Tibial nerve (tissue), 4 donors: ENCODE data around the gene S100A5. TPM values are rescaled to one million over a fixed set of nuclear protein-coding genes. Genes with fewer than 3 reads are reported as not detected.

Source experiments
- DNase-seq, 2 donors: peaks; one replicate each; pipeline ENCODE4 v3.0.0-alpha.2; 2019; ENCODE audit warnings: low spot score in 2 of 2
- H3K27ac ChIP-seq, 4 donors: fragments of 200-600 bp; sonication (generic) in 3 of 4; one replicate each; pipeline ENCODE4 v1.5.1; 2017 to 2019; ENCODE audit warnings: mild to moderate bottlenecking in 1 of 4
- H3K27me3 ChIP-seq, 2 donors: fragments of 200-600 bp; sonication (generic) in 1 of 2; one replicate each; pipeline versions ENCODE4 v1.5.1 to v1.6.0; 2017 to 2019
- H3K36me3 ChIP-seq, 3 donors: fragments of 200-600 bp; sonication (generic); one replicate each; pipeline ENCODE4 v1.5.1; 2018 to 2019
- H3K4me1 ChIP-seq, 4 donors: fragments of 200-600 bp; sonication (generic) in 3 of 4; one replicate each; pipeline ENCODE4 v1.5.1; 2017 to 2019
- H3K4me3 ChIP-seq, 4 donors: fragments of 200-600 bp; sonication (generic) in 3 of 4; one replicate each; pipeline ENCODE4 v1.5.1; 2017 to 2019; ENCODE audit warnings: mild to moderate bottlenecking in 1 of 4, moderate library complexity in 1 of 4
- H3K9me3 ChIP-seq, 4 donors: fragments of 200-600 bp; sonication (generic) in 3 of 4; one replicate each; pipeline ENCODE4 v1.5.1; 2017 to 2019
- EP300 ChIP-seq, 2 donors: sonication (generic); formaldehyde crosslinking; IDR thresholded peaks; one replicate each; pipeline ENCODE4 v1.6.1; 2017; ENCODE audit warnings: antibody characterized with exemption in 2 of 2, mild to moderate bottlenecking in 1 of 2
- POLR2A ChIP-seq, 2 donors: fragments of 450-650 bp; IDR thresholded peaks; one replicate each; pipeline ENCODE4 v1.6.1; 2017; ENCODE audit warnings: antibody characterized with exemption in 2 of 2, mild to moderate bottlenecking in 2 of 2, moderate library complexity in 2 of 2
- WGBS, 2 donors: methylation state at CpG; one replicate each; pipeline ENCODE4 v1.1.5; 2018; 5-methylcytosine and 5-hydroxymethylcytosine counted together
- total RNA-seq, 4 donors: library from RNA; depleted of rRNA; stranded (reverse); fragments of >200 nt; gene quantifications; one replicate each; pipeline ENCODE4 v1.1.0, GENCODE V29; 2016
- TF ChIP-seq, protein P1 (sequence below), 5 experiments: fragments of 200-600 bp in 3 of 5; fragments of 450-650 bp in 2 of 5; sonication (generic) in 3 of 5; IDR thresholded peaks; one replicate each; pipeline ENCODE4 v1.5.1; 2016 to 2019; ENCODE audit warnings: antibody characterized with exemption in 5 of 5, mild to moderate bottlenecking in 3 of 5, moderate library complexity in 2 of 5

Gene S100A5
- total RNA-seq, 4 donors from 2014 or later = not detected

DNA sequence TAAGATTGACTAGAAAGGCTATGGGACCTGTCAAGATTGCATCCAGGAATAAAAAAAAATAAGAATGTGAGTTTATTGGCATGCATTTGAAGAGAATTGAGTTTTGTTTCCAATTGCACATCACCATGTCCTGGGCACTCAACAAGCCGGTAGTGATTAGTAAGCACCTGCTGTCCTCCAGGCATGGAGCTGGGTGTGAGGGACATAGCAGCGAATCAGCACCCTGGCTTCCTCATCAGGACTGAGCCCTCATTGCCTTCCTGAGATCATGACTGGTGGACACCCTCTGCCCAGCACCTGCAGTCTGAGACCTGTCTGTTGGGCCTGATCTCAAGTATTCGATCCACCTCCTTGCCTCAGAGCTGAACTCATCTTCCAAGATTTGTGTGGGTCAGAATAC lies 31.7 kb downstream of the S100A5 start:
- DNase-seq = no peak
- H3K27me3 ChIP-seq = no peaks in the 10 kb centered on the region
- peaks cover 0 to 36% (median 29%) of the 10 kb centered on the region in 4 donors for H3K4me1 ChIP-seq
- H3K36me3 ChIP-seq = no peaks in the 10 kb centered on the region
- 94 to 99% methylated on average over 3 of the region's 3 CpGs for WGBS, 2 donors
- no peak overlapping the region for H3K27ac ChIP-seq
- TF ChIP-seq EP300 (IDR thresholded peaks at IDR 0.05) (no peak), POLR2A (IDR thresholded peaks at IDR 0.05) (no peak)
- TF ChIP-seq, protein P1, sequence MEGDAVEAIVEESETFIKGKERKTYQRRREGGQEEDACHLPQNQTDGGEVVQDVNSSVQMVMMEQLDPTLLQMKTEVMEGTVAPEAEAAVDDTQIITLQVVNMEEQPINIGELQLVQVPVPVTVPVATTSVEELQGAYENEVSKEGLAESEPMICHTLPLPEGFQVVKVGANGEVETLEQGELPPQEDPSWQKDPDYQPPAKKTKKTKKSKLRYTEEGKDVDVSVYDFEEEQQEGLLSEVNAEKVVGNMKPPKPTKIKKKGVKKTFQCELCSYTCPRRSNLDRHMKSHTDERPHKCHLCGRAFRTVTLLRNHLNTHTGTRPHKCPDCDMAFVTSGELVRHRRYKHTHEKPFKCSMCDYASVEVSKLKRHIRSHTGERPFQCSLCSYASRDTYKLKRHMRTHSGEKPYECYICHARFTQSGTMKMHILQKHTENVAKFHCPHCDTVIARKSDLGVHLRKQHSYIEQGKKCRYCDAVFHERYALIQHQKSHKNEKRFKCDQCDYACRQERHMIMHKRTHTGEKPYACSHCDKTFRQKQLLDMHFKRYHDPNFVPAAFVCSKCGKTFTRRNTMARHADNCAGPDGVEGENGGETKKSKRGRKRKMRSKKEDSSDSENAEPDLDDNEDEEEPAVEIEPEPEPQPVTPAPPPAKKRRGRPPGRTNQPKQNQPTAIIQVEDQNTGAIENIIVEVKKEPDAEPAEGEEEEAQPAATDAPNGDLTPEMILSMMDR (IDR thresholded peaks at IDR 0.05) = no peak
- no peaks in the 10 kb centered on the region for H3K9me3 ChIP-seq
- no peak overlapping the region for H3K4me3 ChIP-seq

DNA sequence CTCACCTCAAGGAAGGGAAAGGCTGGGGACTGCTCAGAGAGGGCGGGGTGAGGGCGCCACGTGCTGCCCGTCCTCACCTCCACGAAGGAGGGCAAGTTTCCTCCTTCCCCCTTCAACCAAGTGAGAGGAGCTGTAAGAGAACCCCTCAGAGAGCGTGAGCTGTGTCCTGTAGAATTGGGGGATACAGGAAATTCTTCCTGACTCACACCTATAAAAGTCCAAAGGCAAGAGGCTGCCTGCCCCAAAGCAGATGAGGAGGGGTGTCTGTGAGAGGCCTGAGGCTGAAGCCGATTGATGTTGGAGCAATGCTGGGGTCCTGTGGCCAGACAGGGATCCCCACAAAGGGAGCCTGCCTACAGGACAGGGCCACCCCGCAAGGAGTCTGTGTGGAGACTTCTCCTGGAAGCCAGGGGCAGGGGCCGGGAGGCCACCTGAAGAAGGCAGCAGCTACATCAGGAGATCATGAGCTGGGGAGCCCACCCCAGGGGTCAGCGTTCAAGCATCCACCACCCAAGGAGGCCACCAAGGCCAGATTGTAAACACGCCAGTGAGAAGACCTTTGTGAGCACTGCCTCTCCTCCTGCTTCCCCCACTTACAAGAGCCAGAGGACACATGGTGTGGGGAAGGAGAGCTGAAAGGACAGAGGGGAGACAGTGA lies 32.7 kb downstream of the S100A5 start:
- Histone ChIP-seq H3K36me3 (no peaks in the 10 kb centered on the region), H3K9me3 (no peaks in the 10 kb centered on the region), H3K4me3 (no peak overlapping the region), H3K27me3 (no peaks in the 10 kb centered on the region), H3K4me1 (peaks cover 0 to 36% (median 29%) of the 10 kb centered on the region in 4 donors), H3K27ac (peak overlapping the region; percentile 9 to 91 (median 74))
- TF ChIP-seq POLR2A (IDR thresholded peaks at IDR 0.05) (no peak), EP300 (IDR thresholded peaks at IDR 0.05) (no peak)
- TF ChIP-seq, protein P1 (IDR thresholded peaks at IDR 0.05) = no peak
- WGBS, 2 donors = 86 to 88% methylated on average over 11 of the region's 11 CpGs
- no peak for DNase-seq

DNA sequence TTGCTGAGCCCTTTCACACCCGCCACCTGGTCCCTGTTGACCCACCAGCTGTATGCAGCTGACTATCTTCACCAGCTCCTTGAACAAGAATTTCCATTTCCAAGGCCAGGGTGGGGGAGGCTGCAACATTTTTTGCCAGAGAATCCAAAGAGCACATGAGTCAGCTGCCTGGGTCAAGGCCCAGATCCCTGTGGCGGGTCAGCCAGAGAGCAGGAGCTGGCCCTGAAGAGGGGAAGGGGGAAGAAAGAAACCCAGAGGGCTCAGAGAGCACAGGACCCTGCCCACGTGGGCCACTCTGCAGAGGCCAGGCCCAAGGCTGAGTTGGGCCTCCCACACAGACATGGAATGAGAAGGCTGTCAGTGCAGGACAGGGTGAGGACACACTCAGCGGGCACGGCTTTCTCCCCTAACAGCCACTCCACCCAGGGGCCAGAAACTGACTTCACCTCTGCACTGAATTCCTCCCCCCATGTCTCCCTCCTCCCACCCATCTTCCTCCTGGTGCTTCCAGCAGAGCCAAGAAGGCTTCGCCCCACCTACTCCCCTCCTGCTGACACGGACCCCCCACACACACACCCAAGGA lies 33.8 kb downstream of the S100A5 start:
- H3K4me3 ChIP-seq = no peak overlapping the region
- no peaks in the 10 kb centered on the region for H3K9me3 ChIP-seq
- peak; percentile 70 to 87 for DNase-seq
- H3K4me1 ChIP-seq = peaks cover 0 to 36% (median 29%) of the 10 kb centered on the region in 4 donors
- H3K36me3 ChIP-seq = no peaks in the 10 kb centered on the region
- H3K27me3 ChIP-seq = no peaks in the 10 kb centered on the region
- H3K27ac ChIP-seq = peak overlapping the region; percentile 9 to 91 (median 74)
- TF ChIP-seq EP300 (IDR thresholded peaks at IDR 0.05) (peak in 1 of 2 donors; percentile 89), POLR2A (IDR thresholded peaks at IDR 0.05) (no peak)
- WGBS, 2 donors = 19 to 34% methylated on average over 7 of the region's 7 CpGs

- no peaks in the 10 kb centered on the region for H3K9me3 ChIP-seq
- 71 to 78% methylated on average over 5 of the region's 5 CpGs for WGBS, 2 donors
- H3K27ac ChIP-seq = peak overlapping the region in 3 of 4 donors; percentile 63 to 91 (median 85)
- TF ChIP-seq, protein P1 (IDR thresholded peaks at IDR 0.05) = no peak
- TF ChIP-seq EP300 (IDR thresholded peaks at IDR 0.05) = no peak
- TF ChIP-seq POLR2A (IDR thresholded peaks at IDR 0.05) = no peak
- peaks cover 0 to 36% (median 29%) of the 10 kb centered on the region in 4 donors for H3K4me1 ChIP-seq
- H3K36me3 ChIP-seq = no peaks in the 10 kb centered on the region
- H3K4me3 ChIP-seq = no peak overlapping the region
- no peak for DNase-seq
- no peaks in the 10 kb centered on the region for H3K27me3 ChIP-seq
Observed at GRCh38 chr1:153506386-153506785, 34.3 kb downstream of the S100A5 start.

GRCh38 chr1:153505576-153505975 lies 35.2 kb downstream of the S100A5 start:
- Histone ChIP-seq H3K9me3 (no peaks in the 10 kb centered on the region), H3K36me3 (no peaks in the 10 kb centered on the region), H3K27me3 (no peaks in the 10 kb centered on the region), H3K27ac (peak overlapping the region in 1 of 4 donors; percentile 91), H3K4me1 (peaks cover 0 to 30% (median 28%) of the 10 kb centered on the region in 4 donors), H3K4me3 (no peak overlapping the region)
- WGBS, 2 donors = 70 to 72% methylated on average over 1 of the region's 1 CpG
- TF ChIP-seq EP300 (IDR thresholded peaks at IDR 0.05) (no peak), POLR2A (IDR thresholded peaks at IDR 0.05) (no peak)
- TF ChIP-seq, protein P1 (IDR thresholded peaks at IDR 0.05) = no peak
- no peak for DNase-seq
